Measurements from ENCODE around the gene FBXO22.
"Not testable (repeated sequence)": the region's sequence is repeated elsewhere in the genome, so short reads cannot be mapped to it uniquely, and the experiment has no call there.

The FBXO22 gene

GRCh38 chr15:75984706-75985105, 81.0 kb downstream of the FBXO22 start:
- DNase-seq: not testable (repeated sequence)

GRCh38 chr15:75985971-75986370, 82.3 kb downstream of the FBXO22 start:
- no peak for DNase-seq

DNA sequence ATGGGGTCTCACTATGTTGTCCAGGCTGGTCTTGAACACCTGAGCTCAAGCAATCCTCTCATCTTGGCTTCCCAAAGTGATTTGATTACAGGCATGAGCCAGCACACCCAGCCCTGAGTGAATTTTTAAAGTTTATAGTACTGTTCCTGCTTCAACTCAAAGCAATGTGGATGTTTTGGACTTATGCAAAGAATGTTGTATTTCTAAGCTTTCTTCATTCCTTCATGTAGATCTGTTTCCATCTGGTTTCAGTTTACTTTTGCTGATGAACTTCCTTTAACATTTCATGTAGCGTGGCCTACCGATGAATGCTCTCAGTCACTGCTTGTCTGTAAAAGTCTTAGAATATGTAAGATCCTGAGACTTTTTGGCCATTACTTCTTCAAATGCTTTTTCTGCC, 85.4 kb downstream of the FBXO22 start:
- DNase-seq: no peak

DNA sequence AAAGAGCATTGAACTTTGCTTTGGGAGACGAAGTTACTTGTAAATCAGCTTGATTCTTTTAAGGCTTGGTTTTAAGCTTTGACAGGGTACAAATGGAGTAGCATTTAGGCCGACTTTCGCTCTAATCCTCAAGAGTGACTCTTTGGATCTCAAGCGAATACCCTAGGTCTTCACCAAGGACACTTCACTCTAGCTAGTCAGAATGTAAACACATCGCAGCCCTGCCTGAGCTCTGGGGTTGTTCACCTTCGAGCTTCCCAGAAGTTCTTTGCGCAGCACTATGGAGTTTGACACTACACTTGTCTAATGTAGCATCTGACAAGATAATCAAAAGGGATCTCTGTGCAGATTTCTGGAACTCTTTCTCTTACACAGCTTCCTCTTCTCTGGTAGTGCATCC, 86.2 kb downstream of the FBXO22 start:
- DNase-seq: no peak
